ENCODE results near the gene AGFG1.

The AGFG1 gene

GRCh38 chr2:227576812-227577211, 104.9 kb downstream of the AGFG1 start:
- DNase-seq (ENCODE audit: low read depth in 1 of 2, low spot score in 1 of 2): no peak
- no peak overlapping the region for H3K27ac ChIP-seq (replicated peaks)
- TF ChIP-seq GABPA (IDR thresholded peaks at IDR 0.05; ENCODE audit: low read depth): no peak
- TF ChIP-seq SPI1 (IDR thresholded peaks at IDR 0.05; ENCODE audit: borderline replicate concordance, low read depth): no peak
- TF ChIP-seq POLR2AphosphoS5 (IDR thresholded peaks at IDR 0.05; ENCODE audit: low read depth): no peak
- no peak for TF ChIP-seq REST (IDR thresholded peaks at IDR 0.05; ENCODE audit: insufficient replicate concordance, low read depth)
- TF ChIP-seq, protein P1, sequence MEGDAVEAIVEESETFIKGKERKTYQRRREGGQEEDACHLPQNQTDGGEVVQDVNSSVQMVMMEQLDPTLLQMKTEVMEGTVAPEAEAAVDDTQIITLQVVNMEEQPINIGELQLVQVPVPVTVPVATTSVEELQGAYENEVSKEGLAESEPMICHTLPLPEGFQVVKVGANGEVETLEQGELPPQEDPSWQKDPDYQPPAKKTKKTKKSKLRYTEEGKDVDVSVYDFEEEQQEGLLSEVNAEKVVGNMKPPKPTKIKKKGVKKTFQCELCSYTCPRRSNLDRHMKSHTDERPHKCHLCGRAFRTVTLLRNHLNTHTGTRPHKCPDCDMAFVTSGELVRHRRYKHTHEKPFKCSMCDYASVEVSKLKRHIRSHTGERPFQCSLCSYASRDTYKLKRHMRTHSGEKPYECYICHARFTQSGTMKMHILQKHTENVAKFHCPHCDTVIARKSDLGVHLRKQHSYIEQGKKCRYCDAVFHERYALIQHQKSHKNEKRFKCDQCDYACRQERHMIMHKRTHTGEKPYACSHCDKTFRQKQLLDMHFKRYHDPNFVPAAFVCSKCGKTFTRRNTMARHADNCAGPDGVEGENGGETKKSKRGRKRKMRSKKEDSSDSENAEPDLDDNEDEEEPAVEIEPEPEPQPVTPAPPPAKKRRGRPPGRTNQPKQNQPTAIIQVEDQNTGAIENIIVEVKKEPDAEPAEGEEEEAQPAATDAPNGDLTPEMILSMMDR (IDR thresholded peaks at IDR 0.05; ENCODE audit: insufficient read depth, low read length): no peak
- no peak overlapping the region for H3K4me3 ChIP-seq (replicated peaks; ENCODE audit: insufficient read depth, low read length)
- no peaks in the 10 kb centered on the region for H3K27me3 ChIP-seq (ENCODE audit: insufficient read depth, poor library complexity, severe bottlenecking)

DNA sequence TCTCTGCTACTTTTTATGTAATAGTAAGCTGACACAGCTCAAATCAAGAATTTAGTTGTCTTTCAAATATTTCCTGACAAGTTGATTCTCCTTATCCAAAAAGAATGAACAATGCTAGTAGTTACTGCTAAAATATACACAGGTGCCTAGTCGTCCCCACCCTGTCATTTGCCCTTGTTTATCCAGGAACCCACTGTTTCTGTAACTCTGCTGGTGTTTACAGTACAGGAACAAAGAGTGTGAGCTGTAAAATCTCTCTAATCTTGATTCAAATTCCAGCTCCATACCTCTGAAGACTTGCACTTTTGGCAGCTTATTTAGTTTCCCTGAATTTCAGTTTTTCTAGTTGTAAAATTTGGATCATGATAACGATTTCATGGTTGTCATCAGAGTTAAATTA, 105.6 kb downstream of the AGFG1 start:
- Histone ChIP-seq H3K4me3 (replicated peaks; ENCODE audit: insufficient read depth, low read length) (no peak overlapping the region), H3K27ac (replicated peaks) (no peak overlapping the region), H3K27me3 (ENCODE audit: insufficient read depth, poor library complexity, severe bottlenecking) (no peaks in the 10 kb centered on the region)
- no peak for TF ChIP-seq GABPA (IDR thresholded peaks at IDR 0.05; ENCODE audit: low read depth)
- TF ChIP-seq SPI1 (IDR thresholded peaks at IDR 0.05; ENCODE audit: borderline replicate concordance, low read depth): no peak
- TF ChIP-seq, protein P1 (IDR thresholded peaks at IDR 0.05; ENCODE audit: insufficient read depth, low read length): no peak
- no peak for TF ChIP-seq POLR2AphosphoS5 (IDR thresholded peaks at IDR 0.05; ENCODE audit: low read depth)
- no peak for TF ChIP-seq REST (IDR thresholded peaks at IDR 0.05; ENCODE audit: insufficient replicate concordance, low read depth)
- DNase-seq (ENCODE audit: low read depth in 1 of 2, low spot score in 1 of 2): no peak

DNA sequence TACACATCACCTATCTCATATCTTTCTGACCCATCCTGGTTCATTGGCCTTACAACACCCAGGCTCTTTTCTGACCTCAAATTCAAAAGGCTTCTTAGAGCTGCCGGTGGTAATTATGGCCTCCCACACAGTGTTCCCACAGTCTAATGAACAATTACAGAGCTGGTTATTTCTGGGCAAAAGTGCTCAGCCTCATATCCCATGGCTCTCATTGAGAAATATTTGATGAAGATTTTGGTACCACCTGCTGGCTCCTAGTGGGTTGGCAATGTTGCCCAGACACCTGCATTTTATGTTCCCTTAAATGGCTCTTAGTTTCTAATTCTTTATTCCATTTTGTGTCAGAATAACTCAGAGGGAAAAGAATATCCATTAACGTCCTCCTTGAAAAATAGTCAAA, 106.7 kb downstream of the AGFG1 start:
- H3K27me3 ChIP-seq (ENCODE audit: insufficient read depth, poor library complexity, severe bottlenecking): no peaks in the 10 kb centered on the region
- H3K4me3 ChIP-seq (replicated peaks; ENCODE audit: insufficient read depth, low read length): no peak overlapping the region
- DNase-seq (ENCODE audit: low read depth in 1 of 2, low spot score in 1 of 2): no peak
- no peak overlapping the region for H3K27ac ChIP-seq (replicated peaks)
- TF ChIP-seq, protein P1 (IDR thresholded peaks at IDR 0.05; ENCODE audit: insufficient read depth, low read length): no peak
- no peak for TF ChIP-seq REST (IDR thresholded peaks at IDR 0.05; ENCODE audit: insufficient replicate concordance, low read depth)
- no peak for TF ChIP-seq SPI1 (IDR thresholded peaks at IDR 0.05; ENCODE audit: borderline replicate concordance, low read depth)
- no peak for TF ChIP-seq POLR2AphosphoS5 (IDR thresholded peaks at IDR 0.05; ENCODE audit: low read depth)
- no peak for TF ChIP-seq GABPA (IDR thresholded peaks at IDR 0.05; ENCODE audit: low read depth)
